Caco-2 (cell line): ENCODE results near the gene PNKD. TPM values are rescaled to one million over a fixed set of nuclear protein-coding genes. Genes with fewer than 3 reads are reported as not detected.

Experiments
- BruUV-seq: library from RNA; stranded (reverse); fragments of 400-500 nt; replicated peaks from 2 replicates; lab custom pipeline; 2021; lab: Mats Ljungman, UMichigan
- CTCF ChIA-PET: fragments of 300-600 bp; sonication (Branson Sonifier 250); formaldehyde crosslinking; loops from one replicate; lab custom pipeline; 2022; ENCODE audit warnings: antibody characterized with exemption; lab: Charles Lee
- POLR2A ChIA-PET: fragments of 300-600 bp; sonication (Branson Sonifier 250); formaldehyde crosslinking; loops from one replicate; lab custom pipeline; 2022; ENCODE audit warnings: antibody characterized with exemption; lab: Charles Lee
- DNase-seq, 2 experiments: peaks; one replicate each; pipeline versions ENCODE4 v3.0.0 to v3.0.0-alpha.2; 2020 to 2022
- H3K27me3 ChIP-seq: replicated peaks from 2 replicates; pipeline ENCODE4 v1.6.0; 2011; ENCODE audit warnings: low read length; ENCODE audit not compliant: control insufficient read depth, insufficient read depth
- H3K36me3 ChIP-seq: 2 replicates; pipeline ENCODE4 v1.5.1; 2011; ENCODE audit warnings: low read length; ENCODE audit not compliant: control insufficient read depth, insufficient read depth
- H3K4me1 ChIP-seq: fragments of 250-450 bp; sonication (Bioruptor Pico); 2 replicates; pipeline ENCODE4 v1.5.1; 2020; ENCODE audit warnings: mild to moderate bottlenecking
- H3K4me3 ChIP-seq: 2 replicates; pipeline ENCODE4 v1.5.1; 2011; ENCODE audit warnings: low read depth, mild to moderate bottlenecking, control low read depth, low read length
- H3K9me3 ChIP-seq: fragments of 250-450 bp; sonication (Bioruptor Pico); 2 replicates; pipeline ENCODE4 v1.5.1; 2020; ENCODE audit warnings: mild to moderate bottlenecking, moderate library complexity
- H3K27ac Mint-ChIP-seq: one replicate; pipeline ENCODE4 v1.8.0; 2022; ENCODE audit warnings: mixed read lengths; ENCODE audit not compliant: unreplicated experiment
- H3K27me3 Mint-ChIP-seq: one replicate; pipeline ENCODE4 v1.8.0; 2022; ENCODE audit warnings: mixed read lengths; ENCODE audit not compliant: insufficient read depth, unreplicated experiment
- H3K36me3 Mint-ChIP-seq: one replicate; pipeline ENCODE4 v1.8.0; 2022; ENCODE audit warnings: mild to moderate bottlenecking, mixed read lengths; ENCODE audit not compliant: insufficient read depth, unreplicated experiment
- H3K4me1 Mint-ChIP-seq: one replicate; pipeline ENCODE4 v1.8.0; 2022; ENCODE audit warnings: low read depth, mixed read lengths; ENCODE audit not compliant: unreplicated experiment
- H3K4me3 Mint-ChIP-seq: one replicate; pipeline ENCODE4 v1.8.0; 2022; ENCODE audit warnings: mild to moderate bottlenecking, moderate library complexity, mixed read lengths; ENCODE audit not compliant: unreplicated experiment
- H3K9me3 Mint-ChIP-seq: one replicate; pipeline ENCODE4 v1.8.0; 2022; ENCODE audit warnings: mixed read lengths; ENCODE audit not compliant: unreplicated experiment
- CTCF ChIP-seq, 2 experiments: fragments of 200-600 bp in 1 of 2; IDR thresholded peaks; 1 replicate in 1 of 2; 2 replicates in 1 of 2; pipeline versions ENCODE4 v1.5.1 to v1.8.0; 2011 to 2022; ENCODE audit warnings: antibody characterized with exemption in 1 of 2, control low read depth in 1 of 2, inconsistent platforms in 1 of 2, low read depth in 1 of 2, low read length in 1 of 2, mild to moderate bottlenecking in 1 of 2, moderate library complexity in 1 of 2; ENCODE audit not compliant: insufficient read depth in 1 of 2, severe bottlenecking in 1 of 2, unreplicated experiment in 1 of 2
- intact Hi-C: fragments of 100-400 bp; cut with micrococcal nuclease; formaldehyde crosslinking; loops from one replicate; pipeline ENCODE4 v1.10.0; 2022; ENCODE audit not compliant: unreplicated experiment
- total RNA-seq: library from RNA; stranded (reverse); gene quantifications from 2 replicates; pipeline ENCODE4 v1.2.3, GENCODE V29; 2022

The PNKD gene
- total RNA-seq, 1 experiment from 2014 or later = 39.2 TPM

- no peak for DNase-seq
- Mint-ChIP-seq H3K27ac (no peak overlapping the region), H3K4me3 (no peak overlapping the region), H3K4me1 (peaks cover 19% of the 10 kb centered on the region), H3K36me3 (peaks cover 80% of the 10 kb centered on the region), H3K9me3 (no peaks in the 10 kb centered on the region), H3K27me3 (no peaks in the 10 kb centered on the region)
- Histone ChIP-seq H3K36me3 (0 out of 2 replicates have a peak, but pooled peaks cover 2% of the 10 kb centered on the region), H3K27me3 (no peaks in the 10 kb centered on the region), H3K4me1 (peaks cover 27% of the 10 kb centered on the region), H3K9me3 (no peaks in the 10 kb centered on the region), H3K4me3 (no peak overlapping the region)
- CTCF ChIA-PET = no interaction called here
- TF ChIP-seq CTCF (IDR thresholded peaks at IDR 0.05; ENCODE audit: insufficient read depth in 1 of 2, low read depth in 1 of 2, low read length in 1 of 2, severe bottlenecking in 1 of 2, unreplicated experiment in 1 of 2) = no peak
- intact Hi-C loops = no loop called here
- no TSS peak for BruUV-seq
- POLR2A ChIA-PET = no interaction called here
These were observed 46.1 kb upstream of the PNKD start for GRCh38 chr2:218224186-218224585.

DNA sequence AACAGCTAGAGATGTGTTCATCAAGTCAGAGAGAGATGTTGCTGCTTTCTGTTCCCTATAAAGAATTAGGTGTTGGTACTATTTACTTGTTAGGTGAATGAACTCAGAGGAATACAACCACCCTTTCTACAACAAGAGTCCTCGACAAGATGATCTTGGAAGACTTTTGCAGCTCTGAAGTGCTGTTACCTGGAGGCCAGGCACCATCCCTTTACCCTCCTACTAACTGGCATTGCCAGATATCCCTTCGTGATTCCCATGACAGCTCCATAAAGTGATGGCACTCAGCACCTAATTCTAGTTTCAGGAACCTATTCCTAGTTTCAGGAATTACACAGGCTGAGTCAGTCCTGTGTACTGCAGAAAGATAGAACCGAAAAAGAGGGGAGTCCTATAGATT is 43.4 kb upstream of the PNKD start:
- CTCF ChIA-PET = interaction anchor here (0.7 to 1.2 kb wide), 2 partner anchors 8 to 1119 kb away, joined by 3 to 4 read pairs; no protein-coding TSS in a partner anchor
- Mint-ChIP-seq H3K27ac (no peak overlapping the region), H3K4me3 (no peak overlapping the region)

DNA sequence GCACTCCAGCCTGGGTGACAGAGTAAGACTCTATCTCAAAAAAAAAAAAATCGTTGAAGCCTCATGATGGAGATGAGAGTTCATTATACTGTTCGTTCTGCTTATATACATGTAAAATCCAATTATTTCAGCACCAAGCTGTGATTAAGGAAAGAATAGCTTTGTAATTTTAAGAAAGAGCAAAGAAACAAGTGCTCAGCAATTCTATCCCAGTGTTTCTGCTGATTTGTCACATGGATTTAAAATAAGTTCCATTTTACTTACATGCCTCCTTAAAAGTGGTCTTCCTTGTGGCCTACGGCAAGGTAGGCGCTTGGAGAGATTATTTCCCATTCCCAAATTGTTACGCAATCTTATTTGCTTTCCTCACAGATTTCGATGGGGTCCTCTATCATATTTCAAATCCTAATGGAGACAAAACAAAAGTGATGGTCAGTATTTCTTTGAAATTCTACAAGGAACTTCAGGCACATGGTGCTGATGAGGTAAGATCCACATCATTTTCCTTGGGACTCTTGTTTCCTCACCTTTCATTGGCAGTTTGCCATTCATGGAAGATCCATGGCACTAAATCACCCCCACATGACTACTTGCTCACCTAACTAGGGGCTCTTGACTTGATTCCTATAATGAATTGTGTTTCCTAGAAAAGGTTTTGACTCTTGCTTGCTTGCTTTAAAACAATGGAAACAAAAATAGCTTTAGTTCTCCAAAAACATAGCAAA is 41.8 kb upstream of the PNKD start:
- intact Hi-C loops = loop anchor here (1.0 kb wide), 1 partner anchor 10 kb away; no protein-coding TSS in a partner anchor
- H3K4me3 ChIP-seq = no peak overlapping the region
- ChIA-PET POLR2A (no interaction called here), CTCF (no interaction called here)
- H3K9me3 Mint-ChIP-seq = no peaks in the 10 kb centered on the region
- no TSS peak for BruUV-seq
- H3K36me3 ChIP-seq = peaks cover 1% of the 10 kb centered on the region; the same call in 1 of the 2 replicates
- peaks cover 24% of the 10 kb centered on the region for H3K4me1 Mint-ChIP-seq
- H3K27me3 ChIP-seq = no peaks in the 10 kb centered on the region
- TF ChIP-seq CTCF (IDR thresholded peaks at IDR 0.05; ENCODE audit: insufficient read depth in 1 of 2, low read depth in 1 of 2, low read length in 1 of 2, severe bottlenecking in 1 of 2, unreplicated experiment in 1 of 2) = no peak
- no peak for DNase-seq
- H3K27ac Mint-ChIP-seq = no peak overlapping the region
- H3K4me3 Mint-ChIP-seq = no peak overlapping the region
- no peaks in the 10 kb centered on the region for H3K9me3 ChIP-seq
- H3K4me1 ChIP-seq = peaks cover 33% of the 10 kb centered on the region
- peaks cover 97% of the 10 kb centered on the region for H3K36me3 Mint-ChIP-seq
- H3K27me3 Mint-ChIP-seq = no peaks in the 10 kb centered on the region

More for the DNA sequence above, 43.4 kb upstream of the PNKD start:
- H3K9me3 ChIP-seq = no peaks in the 10 kb centered on the region
- BruUV-seq = no TSS peak
- TF ChIP-seq CTCF (IDR thresholded peaks at IDR 0.05; ENCODE audit: insufficient read depth in 1 of 2, low read depth in 1 of 2, low read length in 1 of 2, severe bottlenecking in 1 of 2, unreplicated experiment in 1 of 2) = no peak
- no peaks in the 10 kb centered on the region for H3K36me3 ChIP-seq
- no peak overlapping the region for H3K4me3 ChIP-seq
- POLR2A ChIA-PET = interaction anchor here (0.6 kb wide), 2 partner anchors 37 to 327 kb away, joined by 3 to 8 read pairs; no protein-coding TSS in a partner anchor
- H3K4me1 ChIP-seq = peaks cover 36% of the 10 kb centered on the region
- Mint-ChIP-seq H3K27me3 (no peaks in the 10 kb centered on the region), H3K4me1 (peaks cover 18% of the 10 kb centered on the region), H3K9me3 (no peaks in the 10 kb centered on the region), H3K36me3 (peaks cover 85% of the 10 kb centered on the region)
- no peaks in the 10 kb centered on the region for H3K27me3 ChIP-seq
- DNase-seq = no peak
- intact Hi-C loops = no loop called here
